NCI-H1105 (cell line): ENCODE data around the gene CD300LF.

Source experiments
- DNase-seq: peaks from one replicate; lab custom pipeline; 2025; lab: John Stamatoyannopoulos, UW

Gene CD300LF

DNA sequence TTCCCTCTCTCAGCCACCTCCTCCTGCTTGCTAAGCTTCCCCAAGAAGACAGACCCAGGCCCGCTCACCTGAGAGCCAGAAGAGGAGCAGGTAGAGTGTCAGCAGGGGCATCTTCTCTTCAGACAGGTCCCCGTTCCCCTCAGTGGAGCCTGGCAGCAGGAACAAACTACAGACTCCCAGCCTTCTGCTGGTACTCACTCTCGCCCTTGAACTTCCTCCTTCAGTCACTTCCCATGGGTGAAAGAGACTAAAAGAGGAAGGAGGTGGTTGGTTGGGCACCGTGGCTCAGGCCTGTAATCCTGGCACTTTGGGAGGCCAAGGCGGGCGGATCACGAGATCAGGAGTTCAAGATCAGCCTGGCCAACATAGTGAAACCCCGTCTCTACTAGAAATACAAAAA is at the start of gene CD300LF:
CD300LF (minus strand) TSS at position 168 of the 400 bp plus-strand sequence; CDS start at position 111, 57 bp downstream.
- no peak for DNase-seq

DNA sequence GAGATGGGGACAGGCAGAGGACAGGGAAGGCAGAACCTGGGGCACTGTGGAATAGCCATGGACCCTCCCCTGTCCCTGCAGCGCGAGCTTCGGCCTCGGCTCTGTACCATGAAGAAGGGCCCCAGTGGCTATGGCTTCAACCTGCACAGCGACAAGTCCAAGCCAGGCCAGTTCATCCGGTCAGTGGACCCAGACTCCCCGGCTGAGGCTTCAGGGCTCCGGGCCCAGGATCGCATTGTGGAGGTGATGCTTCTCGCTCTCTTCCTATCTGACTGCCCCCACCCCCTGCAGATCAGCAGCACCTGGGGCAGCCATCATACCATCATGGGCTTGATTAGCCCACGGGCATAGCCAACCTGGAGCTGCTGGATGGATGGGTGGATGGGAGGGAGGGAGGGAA is 49.2 kb upstream of the CD300LF start:
- DNase-seq: no peak

DNA sequence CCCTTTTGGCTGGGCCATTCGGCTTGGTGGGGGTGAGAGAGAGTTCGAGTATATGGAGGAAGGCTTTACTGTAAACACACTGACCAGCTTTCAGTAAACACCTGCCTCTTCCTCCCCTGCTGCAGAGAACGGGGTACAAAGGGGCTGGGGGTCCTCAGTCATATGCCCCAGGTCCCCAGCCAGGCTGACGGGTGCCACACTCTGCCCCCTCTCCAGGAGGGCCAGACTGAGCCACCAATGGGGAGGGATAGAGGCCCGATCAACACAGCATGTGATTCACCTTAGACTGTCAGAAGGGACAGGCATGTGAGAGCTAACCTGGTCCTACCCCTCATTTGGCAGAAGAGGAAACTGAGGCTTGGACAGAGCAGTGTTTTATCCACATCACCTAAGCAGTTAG is 48.7 kb upstream of the CD300LF start:
- DNase-seq: no peak

DNA sequence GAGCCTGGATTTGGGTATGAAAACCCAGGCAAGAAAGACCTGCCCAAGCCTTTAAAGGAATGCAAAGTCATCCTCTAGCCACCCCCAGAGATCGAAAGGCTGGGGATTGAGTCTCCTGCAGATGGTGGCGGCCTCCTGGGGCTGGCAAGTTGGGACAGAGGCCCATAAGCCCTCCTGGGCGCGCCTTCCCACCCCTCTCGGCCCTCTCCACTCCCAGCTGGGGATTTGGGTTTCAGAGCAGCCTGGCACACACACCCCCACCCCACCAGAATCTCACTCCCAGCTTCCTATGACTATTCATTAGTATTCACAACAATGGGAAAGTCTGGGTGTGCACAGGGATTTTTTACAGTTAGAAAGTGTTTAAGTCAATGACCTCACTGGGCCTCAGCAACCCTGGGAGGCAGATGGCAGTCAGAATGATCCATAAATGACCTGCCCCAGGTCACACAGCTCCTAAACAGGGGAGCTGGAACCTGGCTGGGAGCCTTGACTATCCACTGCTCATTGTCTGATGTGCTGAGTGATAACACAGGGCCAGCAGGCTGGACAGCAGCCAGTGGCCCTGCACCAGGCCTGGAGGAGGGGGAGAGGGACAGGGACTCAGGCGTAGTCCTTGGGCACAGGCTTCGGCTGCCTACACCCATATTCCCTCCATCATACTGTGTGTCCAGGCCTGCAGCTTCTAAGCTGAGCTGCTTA is 47.8 kb upstream of the CD300LF start:
- no peak for DNase-seq

DNA sequence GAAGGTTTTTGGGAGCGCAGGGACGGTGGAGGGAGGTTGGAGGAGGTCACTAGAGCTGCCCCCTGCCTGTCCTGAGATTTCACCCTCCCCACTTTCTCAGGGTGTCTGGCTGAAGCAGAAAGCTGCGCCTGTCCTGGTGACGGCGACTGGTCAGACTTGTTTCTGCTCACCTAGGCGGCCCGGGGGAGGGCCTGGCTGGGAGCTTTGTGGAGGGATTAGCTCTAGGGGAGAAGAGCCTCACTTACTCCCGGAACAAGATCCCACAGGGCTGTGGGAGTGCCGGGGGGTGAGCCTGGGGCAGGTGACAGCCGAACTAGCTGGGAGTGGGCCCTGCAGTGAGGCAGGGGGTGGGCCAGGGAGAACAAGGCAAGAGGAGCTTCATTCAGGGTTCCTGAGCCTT is 47.2 kb upstream of the CD300LF start:
- no peak for DNase-seq

DNA sequence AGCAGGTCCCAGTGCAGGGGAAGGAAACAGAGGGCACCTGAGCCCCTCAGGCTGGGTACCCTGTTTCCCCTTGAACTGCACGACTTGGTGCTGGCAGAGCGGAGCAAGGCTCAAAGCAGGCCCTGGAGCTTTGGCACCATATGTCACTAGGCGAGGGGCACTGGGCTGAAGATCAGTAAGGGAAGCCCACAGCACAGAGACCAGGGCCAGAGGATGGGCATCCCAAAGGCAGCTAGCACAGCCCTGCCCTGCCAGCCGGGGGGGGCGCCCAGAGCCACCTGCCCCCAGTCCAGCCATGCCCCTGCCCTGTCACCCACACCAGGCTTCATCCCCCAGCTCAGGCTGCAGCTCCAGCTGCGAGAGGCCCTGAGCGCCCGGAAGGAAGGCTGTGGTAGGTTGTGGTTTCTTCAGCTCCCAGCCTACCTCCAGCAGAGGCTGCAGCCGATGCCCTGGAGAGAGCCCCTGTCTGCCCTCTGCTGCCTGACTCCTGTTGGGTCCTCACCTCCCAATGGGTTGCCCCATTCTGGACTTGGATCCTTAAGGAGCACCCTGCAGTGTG is 46.6 kb upstream of the CD300LF start:
- no peak for DNase-seq

DNA sequence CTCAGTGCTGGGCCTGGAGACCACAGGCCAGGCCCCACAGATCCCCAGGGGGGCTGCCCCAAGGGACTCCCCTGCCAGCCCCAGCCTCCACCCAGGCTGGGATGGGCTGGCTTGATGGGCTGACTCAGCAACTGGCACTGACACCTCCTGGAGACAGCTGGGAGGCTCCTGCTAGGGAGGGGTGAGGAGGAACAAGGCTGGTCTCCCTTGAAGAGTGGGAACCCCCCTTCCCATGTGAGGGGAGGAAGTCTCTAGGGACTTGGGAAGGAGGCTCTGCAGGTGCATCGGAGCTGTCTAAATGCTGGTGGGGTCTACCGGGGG is 46.1 kb upstream of the CD300LF start:
- DNase-seq: no peak

DNA sequence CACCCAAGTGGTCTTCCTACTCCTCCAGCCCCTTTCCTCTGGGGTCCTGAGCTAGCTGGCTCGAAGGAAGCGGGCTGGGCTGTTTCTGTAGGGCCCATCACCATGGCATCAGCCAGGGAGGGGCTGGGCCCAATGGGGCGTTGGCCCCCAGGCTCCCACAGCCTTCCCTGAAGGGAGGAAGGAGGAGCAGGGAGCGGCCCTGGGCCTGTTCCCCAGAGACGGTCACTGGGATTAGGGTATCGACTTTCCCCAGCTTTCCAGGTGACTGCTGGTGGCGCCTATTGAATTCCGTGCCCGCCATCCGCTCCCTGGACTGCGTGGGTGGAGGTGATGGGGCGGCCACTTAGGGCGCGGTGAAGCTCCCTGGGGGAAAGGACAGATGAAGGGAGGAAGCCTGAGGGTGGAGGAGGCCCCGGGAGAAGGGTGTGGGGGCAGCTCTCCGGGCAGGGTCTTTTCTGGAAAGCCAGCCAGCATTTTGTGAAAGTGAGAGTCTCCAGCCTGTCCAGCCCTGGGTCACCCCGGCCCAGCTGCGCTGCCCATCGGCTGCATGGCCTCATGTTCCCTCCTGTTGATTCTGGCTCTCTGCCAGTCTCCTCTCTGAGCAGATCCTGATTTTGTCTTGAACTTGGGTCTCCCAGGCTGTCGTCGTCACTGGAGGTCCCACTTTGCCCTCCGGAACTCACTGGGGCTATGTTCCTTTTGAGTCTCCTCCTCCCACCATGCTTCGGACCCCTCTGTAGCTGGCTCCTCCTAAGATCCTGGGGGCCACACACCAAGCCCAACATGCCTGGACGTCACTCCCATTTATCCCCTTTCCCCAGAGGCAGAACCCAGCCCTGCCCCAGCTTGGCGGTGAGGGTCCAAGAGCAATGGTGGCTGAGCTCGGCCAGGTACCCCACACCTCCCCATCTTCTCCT is 45.5 kb upstream of the CD300LF start:
- no peak for DNase-seq

DNA sequence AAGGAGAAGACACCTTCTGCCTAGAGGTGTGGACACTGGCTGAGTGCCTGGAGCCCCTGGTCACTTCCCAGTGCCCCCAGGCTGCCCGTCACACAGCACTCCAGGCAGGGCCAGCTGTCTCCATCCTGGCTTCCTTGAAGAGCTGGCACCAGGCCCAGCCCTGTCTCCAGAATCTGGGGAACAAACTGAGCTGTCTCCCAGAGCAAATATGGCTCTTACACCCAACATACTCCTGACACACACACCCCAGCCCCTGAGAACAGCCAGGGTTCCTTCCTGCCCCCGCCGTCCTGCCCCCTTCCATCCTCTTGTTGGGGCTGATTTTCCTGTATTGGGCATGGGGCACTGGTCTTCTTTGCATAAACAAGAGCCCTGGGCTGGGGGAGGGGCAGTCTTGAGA is 44.8 kb upstream of the CD300LF start:
- no peak for DNase-seq

DNA sequence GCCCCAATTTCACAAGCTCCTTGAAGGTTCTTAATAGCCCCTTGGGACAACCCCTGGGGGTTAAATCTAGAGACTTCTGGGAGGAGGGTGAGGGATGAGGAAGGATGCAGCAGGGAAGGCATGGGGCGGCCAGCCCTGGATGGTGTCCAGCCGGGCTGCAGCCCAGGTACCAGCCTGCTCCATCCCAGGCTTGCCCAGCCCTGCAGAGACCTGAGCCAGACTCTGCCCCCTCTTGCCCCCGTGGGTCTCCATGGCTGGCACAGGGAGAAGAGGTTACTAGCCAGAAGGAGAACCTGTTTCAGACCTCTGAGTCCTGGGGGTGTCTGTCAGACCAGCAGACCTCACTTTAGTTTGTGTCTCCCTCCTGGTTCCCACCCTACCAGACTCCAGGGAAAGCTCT is 44.2 kb upstream of the CD300LF start:
- no peak for DNase-seq

DNA sequence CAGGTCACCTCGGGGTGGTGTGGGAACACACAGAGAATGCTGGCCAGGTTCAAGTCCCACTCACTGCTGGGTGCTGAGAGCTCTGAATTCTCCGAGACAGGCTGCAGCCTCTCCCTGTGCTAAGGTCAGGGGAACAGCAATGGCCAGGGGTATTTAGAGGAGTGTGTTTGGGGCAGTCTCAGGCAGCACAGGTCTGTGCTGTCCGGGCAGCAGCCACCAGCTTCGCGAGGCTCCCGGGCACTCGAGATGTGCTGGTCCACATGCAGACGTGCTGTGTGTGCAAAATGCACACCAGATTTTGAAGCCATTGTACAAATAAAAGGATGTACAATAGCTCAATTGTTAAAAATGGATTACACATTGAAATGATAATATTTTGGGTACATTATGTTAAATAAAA is 42.8 kb upstream of the CD300LF start:
- no peak for DNase-seq

DNA sequence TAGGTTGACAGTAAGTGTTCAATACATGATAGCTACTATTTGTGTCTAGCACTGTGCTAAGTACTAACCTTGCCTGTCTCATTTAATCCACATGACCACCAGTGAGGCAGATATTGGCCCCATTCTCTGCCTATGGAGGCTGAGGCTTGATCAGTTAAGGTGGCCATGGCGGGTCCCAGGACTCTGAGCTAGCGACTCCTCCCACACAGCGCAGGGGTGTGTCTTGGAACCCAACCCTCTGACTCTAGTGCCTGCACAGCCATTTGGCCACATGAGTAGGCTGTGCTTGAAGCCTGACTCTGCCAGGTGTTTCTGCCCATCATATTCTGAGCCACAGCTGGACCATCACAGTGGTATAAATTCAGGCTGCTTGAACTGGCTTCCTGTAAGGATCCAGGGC is 42.1 kb upstream of the CD300LF start:
- no peak for DNase-seq

DNA sequence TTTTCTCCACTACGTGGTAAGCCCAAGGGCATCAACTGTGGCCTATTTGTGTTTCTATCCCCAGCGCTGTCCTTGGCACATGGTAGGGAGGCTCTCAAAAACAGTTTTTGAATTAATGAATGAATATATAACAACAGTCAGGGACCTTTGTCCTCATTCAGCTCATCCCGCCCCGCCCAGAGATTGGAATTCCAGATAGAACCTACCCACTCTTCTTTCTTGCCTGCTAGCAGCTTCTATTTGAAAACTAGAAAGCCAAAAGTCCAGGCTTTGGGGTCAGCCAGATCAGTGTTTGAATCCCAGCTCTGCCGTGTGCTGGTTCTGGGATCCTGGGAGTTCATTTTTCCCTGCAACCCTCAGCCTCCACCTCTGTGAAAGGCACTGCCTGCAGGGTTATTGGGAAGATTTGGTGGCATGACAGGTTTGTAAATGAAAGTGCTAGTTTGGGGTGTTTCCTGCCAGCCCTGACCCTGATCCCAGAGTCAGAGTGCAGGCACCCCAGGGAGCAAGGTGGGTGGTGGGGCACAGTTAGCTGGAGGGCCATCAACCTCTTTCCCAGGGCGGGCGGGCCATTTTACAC is 40.2 kb upstream of the CD300LF start:
- no peak for DNase-seq

DNA sequence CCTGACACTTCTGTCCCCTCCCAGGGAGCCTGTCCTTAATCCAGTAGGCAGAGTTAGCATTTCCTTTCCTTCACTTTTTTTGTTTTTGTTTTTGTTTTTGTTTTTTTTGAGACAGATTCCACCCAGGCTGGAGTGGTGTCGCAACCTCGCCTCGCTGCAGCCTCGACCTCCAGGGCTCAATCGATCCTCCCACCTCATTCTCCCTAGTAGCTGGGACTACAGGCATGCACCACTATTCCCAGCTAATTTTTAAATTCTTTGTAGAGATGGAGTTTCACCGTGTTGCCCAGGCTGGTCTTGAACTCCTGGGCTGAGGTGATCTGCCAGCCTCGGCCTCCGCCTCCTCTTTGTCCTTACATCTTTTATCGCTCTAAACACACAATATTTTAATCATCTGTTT is 39.7 kb upstream of the CD300LF start:
- no peak for DNase-seq

DNA sequence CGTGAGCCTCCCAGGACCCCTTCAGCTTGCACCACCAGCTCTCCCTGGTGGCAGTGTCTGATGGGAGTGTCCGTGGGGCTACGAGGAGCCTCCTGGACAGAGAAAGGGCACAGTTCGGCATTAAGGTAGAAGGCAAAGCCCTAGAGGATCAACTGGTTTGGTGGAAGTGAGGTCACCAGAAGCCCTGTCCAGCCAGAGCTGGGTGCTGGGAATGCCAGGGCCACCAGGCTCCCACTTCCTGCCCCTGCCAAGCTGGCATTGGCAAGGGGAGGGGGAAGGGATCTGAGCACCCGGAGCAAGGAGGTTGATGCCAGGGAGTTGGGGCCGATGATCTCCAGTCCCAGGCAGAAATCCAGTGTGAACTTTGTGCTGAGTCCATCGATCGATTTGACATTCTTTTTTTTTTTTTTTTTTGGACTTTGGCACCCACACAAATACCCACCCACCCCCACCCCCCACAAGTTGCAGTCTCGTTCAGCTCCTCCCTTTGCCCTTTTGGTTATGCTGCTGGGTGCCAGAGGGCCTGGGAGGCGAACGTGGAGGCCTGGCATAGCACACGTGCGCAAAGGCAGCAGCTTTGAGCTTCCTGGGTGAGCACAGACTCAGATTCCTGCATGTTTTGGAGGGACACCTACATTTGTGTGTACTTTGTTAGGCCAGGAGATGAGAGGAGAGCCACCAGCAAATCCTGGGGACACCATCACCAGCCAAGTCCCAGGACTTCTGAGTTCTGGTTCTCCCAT is 37.8 kb upstream of the CD300LF start:
- no peak for DNase-seq

DNA sequence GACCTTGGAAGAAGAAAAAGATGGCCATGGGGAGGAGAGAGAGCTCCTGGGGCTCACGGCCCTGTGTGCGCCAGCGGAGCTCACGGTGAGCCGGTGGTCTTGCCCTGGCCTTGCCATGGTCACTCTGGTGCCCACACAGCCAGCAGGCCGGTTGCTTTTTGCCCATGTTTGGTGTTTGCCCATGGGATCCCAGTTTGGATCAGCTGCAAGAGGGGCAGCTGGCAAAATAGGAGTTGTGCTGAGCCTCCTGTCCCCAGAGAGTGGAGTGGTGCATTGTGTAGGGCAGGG is 37.3 kb upstream of the CD300LF start:
- no peak for DNase-seq

DNA sequence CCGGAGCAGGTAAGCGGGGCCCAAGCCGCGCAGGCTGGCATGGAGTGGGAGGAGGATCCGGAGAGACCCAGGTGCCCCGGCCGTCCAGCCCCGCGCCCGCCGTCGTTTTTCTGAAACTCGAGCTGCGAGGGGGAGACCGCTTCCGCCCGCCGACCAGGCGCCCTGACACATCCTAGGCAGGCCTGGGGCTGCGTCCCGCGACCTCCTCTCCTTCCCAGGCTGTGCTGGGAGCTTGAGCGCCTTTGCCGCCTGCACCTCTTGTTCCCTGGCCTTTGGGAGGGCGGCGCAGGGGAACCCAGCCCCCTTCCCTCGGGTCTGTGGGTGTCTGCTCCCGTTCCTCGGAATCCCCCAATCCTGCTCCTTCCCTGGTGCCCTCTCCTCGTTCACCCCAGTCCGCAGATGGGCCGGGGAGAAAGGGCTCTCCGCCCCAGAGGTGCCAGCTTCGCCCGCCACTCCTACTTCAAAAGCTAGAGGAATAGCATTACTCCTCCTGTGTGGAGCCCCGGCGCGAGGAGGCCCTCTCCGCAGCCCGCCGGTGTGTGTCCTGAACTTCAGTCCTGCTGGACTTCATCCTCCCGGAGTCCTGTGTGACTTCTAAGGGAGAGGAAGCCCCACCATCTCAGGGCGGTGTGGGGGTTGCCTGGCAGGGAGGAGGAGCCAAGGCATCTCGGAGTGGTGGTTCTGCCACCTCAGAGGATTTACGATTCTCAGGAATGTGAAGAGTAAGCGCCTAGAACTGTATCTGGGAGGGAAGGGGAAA is 36.7 kb upstream of the CD300LF start:
- no peak for DNase-seq

DNA sequence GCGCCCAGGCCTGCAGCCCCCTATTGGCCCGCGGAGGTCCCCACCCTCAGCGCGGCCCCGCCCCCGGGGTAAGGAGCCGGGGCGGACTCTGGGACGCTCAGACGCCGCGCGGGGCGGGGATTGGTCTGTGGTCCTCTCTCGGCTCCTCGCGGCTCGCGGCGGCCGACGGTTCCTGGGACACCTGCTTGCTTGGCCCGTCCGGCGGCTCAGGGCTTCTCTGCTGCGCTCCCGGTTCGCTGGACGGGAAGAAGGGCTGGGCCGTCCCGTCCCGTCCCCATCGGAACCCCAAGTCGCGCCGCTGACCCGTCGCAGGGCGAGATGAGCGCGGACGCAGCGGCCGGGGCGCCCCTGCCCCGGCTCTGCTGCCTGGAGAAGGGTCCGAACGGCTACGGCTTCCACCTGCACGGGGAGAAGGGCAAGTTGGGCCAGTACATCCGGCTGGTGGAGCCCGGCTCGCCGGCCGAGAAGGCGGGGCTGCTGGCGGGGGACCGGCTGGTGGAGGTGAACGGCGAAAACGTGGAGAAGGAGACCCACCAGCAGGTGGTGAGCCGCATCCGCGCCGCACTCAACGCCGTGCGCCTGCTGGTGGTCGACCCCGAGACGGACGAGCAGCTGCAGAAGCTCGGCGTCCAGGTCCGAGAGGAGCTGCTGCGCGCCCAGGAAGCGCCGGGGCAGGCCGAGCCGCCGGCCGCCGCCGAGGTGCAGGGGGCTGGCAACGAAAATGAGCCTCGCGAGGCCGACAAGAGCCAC is 36.0 kb upstream of the CD300LF start, which contains the start of gene NHERF1:
NHERF1 (plus strand) TSS at position 100 of the 750 bp plus-strand sequence; CDS start at position 319, 219 bp downstream.
- DNase-seq: peak; percentile 86

DNA sequence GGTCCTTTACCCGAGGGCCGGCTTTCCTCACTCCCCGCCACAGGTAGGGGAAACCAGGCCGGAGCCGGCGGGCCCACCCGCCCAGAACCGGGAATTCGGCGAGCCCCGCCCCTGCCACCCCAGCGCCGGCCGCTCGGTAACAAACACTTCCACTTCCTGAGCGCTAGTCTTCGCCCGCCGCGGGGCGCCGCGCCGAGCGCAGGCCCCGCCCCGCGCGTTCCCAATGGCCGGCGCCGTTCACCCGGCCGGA is 35.5 kb upstream of the CD300LF start:
- no peak for DNase-seq

DNA sequence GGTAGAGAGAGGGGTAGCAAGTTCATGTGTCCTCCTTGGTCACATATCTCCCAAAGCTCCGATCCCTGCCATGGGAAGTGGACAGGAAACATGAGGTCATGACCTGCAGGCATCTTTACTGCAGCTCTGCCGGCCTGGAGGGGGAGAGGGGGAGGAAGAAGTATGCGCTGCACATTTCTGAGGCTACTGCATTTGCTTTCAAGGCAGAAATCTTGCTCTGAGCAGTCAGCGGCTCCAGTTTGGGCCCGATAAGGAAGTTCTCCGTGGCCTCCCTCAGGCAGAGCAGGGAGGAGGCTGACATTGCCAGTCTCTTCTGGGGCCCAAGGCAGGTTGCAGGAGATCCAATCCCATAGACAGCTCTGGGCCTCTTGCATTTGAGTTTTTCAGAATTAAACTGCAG is 34.2 kb upstream of the CD300LF start:
- no peak for DNase-seq

DNA sequence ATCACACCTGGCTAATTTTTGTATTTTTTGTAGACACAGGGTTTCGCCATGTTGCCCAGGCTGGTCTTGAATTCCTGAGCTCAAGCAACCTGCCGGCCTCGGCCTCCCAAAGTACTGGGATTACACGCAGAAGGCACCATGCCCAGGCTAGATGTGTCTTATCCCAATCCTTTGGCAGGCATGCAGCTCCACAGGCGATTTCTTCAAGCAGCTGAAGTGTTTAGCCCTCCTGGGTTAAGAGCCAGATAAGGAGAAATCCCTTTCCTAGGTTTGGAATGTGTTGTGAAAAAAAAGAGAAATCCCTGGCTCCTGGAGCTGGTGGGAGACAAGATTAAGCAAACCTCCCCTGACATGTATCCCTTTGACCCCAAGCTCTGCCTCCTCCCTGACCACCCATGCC is 33.7 kb upstream of the CD300LF start:
- no peak for DNase-seq
